Measurements from ENCODE around the gene PTGDS. TPM values are rescaled to one million over a fixed set of nuclear protein-coding genes. Genes with fewer than 3 reads are reported as not detected.

PTGDS gene
- total RNA-seq, 3 donors from 2014 or later (not counting 1 experiment from before 2014, with no cell fraction given): 157 to 361 (median 296) TPM

GRCh38 chr9:137017071-137017470 lies 39.8 kb downstream of the PTGDS start:
- Mint-ChIP-seq H3K36me3 (no peaks in the 10 kb centered on the region), H3K4me1 (peaks cover 0 to 6% of the 10 kb centered on the region in 2 donors), H3K27me3 (ENCODE audit: low read depth in 2 of 2) (no peaks in the 10 kb centered on the region), H3K9me3 (no peaks in the 10 kb centered on the region), H3K27ac (no peak overlapping the region), H3K4me3 (no peak overlapping the region)
- ATAC-seq (no peak), DNase-seq (no peak)
- Histone ChIP-seq H3K36me3 (ENCODE audit: control insufficient read depth, insufficient read depth, low read length) (peaks cover 74% of the 10 kb centered on the region), H3K4me3 (ENCODE audit: low read length) (no peak overlapping the region), H3K4me1 (ENCODE audit: control insufficient read depth, insufficient read depth, low read length) (peaks cover 6% of the 10 kb centered on the region), H3K27me3 (ENCODE audit: control insufficient read depth, insufficient read depth, low read length) (no peaks in the 10 kb centered on the region), H3K9me3 (ENCODE audit: control insufficient read depth, insufficient read depth, low read length) (no peaks in the 10 kb centered on the region), H3K27ac (ENCODE audit: low read length) (no peak overlapping the region)
- no peak for TF ChIP-seq CTCF (IDR thresholded peaks at IDR 0.05)
- intact Hi-C loops (cut with micrococcal nuclease): no loop called here
- WGBS (ENCODE audit: insufficient coverage): 98% methylated on average over 28 of the region's 28 CpGs

GRCh38 chr9:137017791-137018497 lies 40.6 kb downstream of the PTGDS start:
- 94% methylated on average over 45 of the region's 45 CpGs for WGBS (ENCODE audit: insufficient coverage)
- ATAC-seq (no peak), DNase-seq (no peak)
- H3K36me3 ChIP-seq (ENCODE audit: control insufficient read depth, insufficient read depth, low read length): peaks cover 70% of the 10 kb centered on the region
- Mint-ChIP-seq H3K27ac (no peak overlapping the region), H3K27me3 (ENCODE audit: low read depth in 2 of 2) (no peaks in the 10 kb centered on the region), H3K4me1 (peaks cover 0 to 8% of the 10 kb centered on the region in 2 donors), H3K4me3 (no peak overlapping the region), H3K9me3 (no peaks in the 10 kb centered on the region), H3K36me3 (no peaks in the 10 kb centered on the region)
- H3K27ac ChIP-seq (ENCODE audit: low read length): no peak overlapping the region
- TF ChIP-seq CTCF (IDR thresholded peaks at IDR 0.05): no peak
- peaks cover 6% of the 10 kb centered on the region for H3K4me1 ChIP-seq (ENCODE audit: control insufficient read depth, insufficient read depth, low read length)
- no peaks in the 10 kb centered on the region for H3K27me3 ChIP-seq (ENCODE audit: control insufficient read depth, insufficient read depth, low read length)
- intact Hi-C loops (cut with micrococcal nuclease): no loop called here
- no peaks in the 10 kb centered on the region for H3K9me3 ChIP-seq (ENCODE audit: control insufficient read depth, insufficient read depth, low read length)
- no peak overlapping the region for H3K4me3 ChIP-seq (ENCODE audit: low read length)

GRCh38 chr9:137018761-137019559 lies 41.7 kb downstream of the PTGDS start:
- intact Hi-C loops (cut with micrococcal nuclease): no loop called here
- ATAC-seq (no peak), DNase-seq (no peak)
- Mint-ChIP-seq H3K9me3 (no peaks in the 10 kb centered on the region), H3K27me3 (ENCODE audit: low read depth in 2 of 2) (no peaks in the 10 kb centered on the region), H3K4me3 (no peak overlapping the region), H3K27ac (no peak overlapping the region), H3K36me3 (no peaks in the 10 kb centered on the region), H3K4me1 (peaks cover 0 to 13% of the 10 kb centered on the region in 2 donors)
- H3K27ac ChIP-seq (ENCODE audit: low read length): no peak overlapping the region
- H3K36me3 ChIP-seq (ENCODE audit: control insufficient read depth, insufficient read depth, low read length): peaks cover 64% of the 10 kb centered on the region
- H3K4me1 ChIP-seq (ENCODE audit: control insufficient read depth, insufficient read depth, low read length): peaks cover 6% of the 10 kb centered on the region
- H3K4me3 ChIP-seq (ENCODE audit: low read length): no peak overlapping the region
- no peak for TF ChIP-seq CTCF (IDR thresholded peaks at IDR 0.05)
- no peaks in the 10 kb centered on the region for H3K9me3 ChIP-seq (ENCODE audit: control insufficient read depth, insufficient read depth, low read length)
- no peaks in the 10 kb centered on the region for H3K27me3 ChIP-seq (ENCODE audit: control insufficient read depth, insufficient read depth, low read length)
- WGBS (ENCODE audit: insufficient coverage): 90% methylated on average over 36 of the region's 36 CpGs

All from natural killer cell (primary cell).